ENCODE measurements around the gene MTHFSD. TPM values are rescaled to one million over a fixed set of nuclear protein-coding genes. Genes with fewer than 3 reads are reported as not detected.

The MTHFSD gene
- total RNA-seq, 1 donor: 14.7 TPM

GRCh38 chr16:86546638-86547013 lies 8.4 kb downstream of the MTHFSD start:
- DNase-seq (ENCODE audit: low read depth): no peak
- no peak overlapping the region for H3K4me3 ChIP-seq (ENCODE audit: low read depth, low read length)
- TF ChIP-seq, protein P1, sequence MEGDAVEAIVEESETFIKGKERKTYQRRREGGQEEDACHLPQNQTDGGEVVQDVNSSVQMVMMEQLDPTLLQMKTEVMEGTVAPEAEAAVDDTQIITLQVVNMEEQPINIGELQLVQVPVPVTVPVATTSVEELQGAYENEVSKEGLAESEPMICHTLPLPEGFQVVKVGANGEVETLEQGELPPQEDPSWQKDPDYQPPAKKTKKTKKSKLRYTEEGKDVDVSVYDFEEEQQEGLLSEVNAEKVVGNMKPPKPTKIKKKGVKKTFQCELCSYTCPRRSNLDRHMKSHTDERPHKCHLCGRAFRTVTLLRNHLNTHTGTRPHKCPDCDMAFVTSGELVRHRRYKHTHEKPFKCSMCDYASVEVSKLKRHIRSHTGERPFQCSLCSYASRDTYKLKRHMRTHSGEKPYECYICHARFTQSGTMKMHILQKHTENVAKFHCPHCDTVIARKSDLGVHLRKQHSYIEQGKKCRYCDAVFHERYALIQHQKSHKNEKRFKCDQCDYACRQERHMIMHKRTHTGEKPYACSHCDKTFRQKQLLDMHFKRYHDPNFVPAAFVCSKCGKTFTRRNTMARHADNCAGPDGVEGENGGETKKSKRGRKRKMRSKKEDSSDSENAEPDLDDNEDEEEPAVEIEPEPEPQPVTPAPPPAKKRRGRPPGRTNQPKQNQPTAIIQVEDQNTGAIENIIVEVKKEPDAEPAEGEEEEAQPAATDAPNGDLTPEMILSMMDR (IDR thresholded peaks at IDR 0.05; ENCODE audit: insufficient read depth, low read depth, low read length): no peak

- TF ChIP-seq, protein P1 (IDR thresholded peaks at IDR 0.05; ENCODE audit: insufficient read depth, low read depth, low read length): no peak
- no peak for DNase-seq (ENCODE audit: low read depth)
- no peak overlapping the region for H3K4me3 ChIP-seq (ENCODE audit: low read depth, low read length)
Measured at GRCh38 chr16:86545954-86546637, 8.9 kb downstream of the MTHFSD start.

DNA sequence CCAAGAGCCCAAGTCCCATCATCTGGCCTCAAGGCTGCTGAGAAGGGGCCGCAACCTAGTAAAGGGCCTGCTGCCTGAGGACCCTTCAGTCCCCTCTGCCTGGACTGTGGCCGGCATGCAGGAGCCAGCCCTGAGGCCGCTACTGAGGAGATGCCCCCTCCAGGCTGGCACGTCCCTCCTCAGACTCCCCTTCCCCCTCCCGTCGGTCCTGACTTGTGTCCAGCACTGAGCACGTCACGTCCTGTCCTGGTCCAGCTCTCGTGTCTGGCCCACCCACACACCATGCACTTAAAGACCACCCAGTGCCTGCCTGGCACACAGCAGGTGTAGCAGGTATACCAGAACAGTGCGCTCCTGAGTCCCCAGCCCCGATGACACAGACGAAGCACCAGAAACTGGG lies 9.6 kb downstream of the MTHFSD start:
- no peak overlapping the region for H3K4me3 ChIP-seq (ENCODE audit: low read depth, low read length)
- no peak for DNase-seq (ENCODE audit: low read depth)
- TF ChIP-seq, protein P1 (IDR thresholded peaks at IDR 0.05; ENCODE audit: insufficient read depth, low read depth, low read length): no peak

DNA sequence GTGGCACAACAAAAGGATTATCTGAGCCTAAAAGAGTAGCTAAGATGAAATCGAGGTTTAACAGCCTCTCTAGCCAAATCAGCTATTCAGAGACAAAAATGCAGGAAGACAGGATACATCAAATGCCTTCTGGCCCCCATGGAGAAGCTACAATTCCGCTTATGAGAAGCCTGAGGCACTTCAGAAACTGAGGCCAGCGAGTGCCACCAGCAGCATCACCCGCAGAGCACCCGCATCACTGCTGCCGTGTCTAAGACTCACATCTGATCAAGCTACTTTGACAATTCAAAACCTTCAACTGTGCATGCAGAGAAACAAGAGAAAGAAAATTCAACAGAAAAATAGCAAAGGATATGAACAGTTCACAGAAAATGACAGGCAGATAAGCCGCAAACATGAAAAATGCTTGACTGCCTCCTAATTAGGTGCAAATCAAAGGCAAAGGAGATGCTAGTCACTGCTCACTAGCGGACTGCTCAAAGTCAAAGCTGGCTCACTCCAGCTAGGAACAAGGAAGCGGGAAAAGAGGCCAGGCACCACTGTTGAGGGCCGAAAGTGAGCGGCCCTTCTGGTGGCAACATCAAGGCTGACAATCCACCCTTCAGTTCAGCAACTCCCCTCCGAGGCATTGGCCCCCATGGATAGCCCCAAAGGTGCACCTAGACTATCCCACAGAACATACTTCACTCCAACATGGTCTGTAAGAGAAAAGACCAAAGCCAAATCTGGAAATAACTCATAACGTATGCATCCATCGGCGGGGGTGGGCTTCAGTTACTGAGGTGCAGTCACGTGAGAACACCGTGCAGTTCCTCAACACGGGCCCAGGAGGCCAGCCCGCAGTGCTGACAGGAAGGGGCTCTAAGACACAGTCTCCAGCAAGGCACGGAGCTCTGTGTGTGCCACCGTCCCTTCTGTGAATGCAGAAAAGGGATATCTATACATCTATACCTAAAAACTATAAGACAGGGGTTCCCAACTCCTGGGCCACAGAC lies 12.0 kb downstream of the MTHFSD start:
- no peak overlapping the region for H3K4me3 ChIP-seq (ENCODE audit: low read depth, low read length)
- DNase-seq (ENCODE audit: low read depth): no peak
- TF ChIP-seq, protein P1 (IDR thresholded peaks at IDR 0.05; ENCODE audit: insufficient read depth, low read depth, low read length): no peak

GRCh38 chr16:86541560-86541959 lies 13.5 kb downstream of the MTHFSD start:
- no peak for DNase-seq (ENCODE audit: low read depth)
- no peak overlapping the region for H3K4me3 ChIP-seq (ENCODE audit: low read depth, low read length)
- TF ChIP-seq, protein P1 (IDR thresholded peaks at IDR 0.05; ENCODE audit: insufficient read depth, low read depth, low read length): no peak

DNA sequence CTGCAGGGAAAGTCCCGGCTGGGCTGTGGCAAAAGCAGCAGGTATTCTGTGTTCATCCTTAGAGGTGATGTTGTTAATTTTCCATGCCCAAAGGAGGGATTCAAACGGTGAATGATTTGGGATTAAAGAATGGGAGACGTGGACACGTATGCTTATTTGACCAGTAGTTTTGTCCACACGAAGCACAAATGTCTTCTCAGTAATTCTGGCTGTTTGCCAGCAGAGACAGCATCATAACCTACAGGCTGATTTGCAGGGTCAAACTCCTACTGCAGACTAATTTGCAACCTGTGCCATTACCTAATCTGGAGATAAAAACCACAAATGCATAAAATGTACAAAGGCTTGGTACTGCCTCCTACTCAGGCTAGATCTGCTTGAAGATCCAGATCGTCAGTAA lies 14.1 kb downstream of the MTHFSD start:
- H3K4me3 ChIP-seq (ENCODE audit: low read depth, low read length): no peak overlapping the region
- TF ChIP-seq, protein P1 (IDR thresholded peaks at IDR 0.05; ENCODE audit: insufficient read depth, low read depth, low read length): no peak
- DNase-seq (ENCODE audit: low read depth): no peak
